ENCODE data around the gene RAB6A.

GRCh38 chr11:73758451-73758850 lies 2.4 kb downstream of the RAB6A start:
- TF ChIP-seq, protein P1, sequence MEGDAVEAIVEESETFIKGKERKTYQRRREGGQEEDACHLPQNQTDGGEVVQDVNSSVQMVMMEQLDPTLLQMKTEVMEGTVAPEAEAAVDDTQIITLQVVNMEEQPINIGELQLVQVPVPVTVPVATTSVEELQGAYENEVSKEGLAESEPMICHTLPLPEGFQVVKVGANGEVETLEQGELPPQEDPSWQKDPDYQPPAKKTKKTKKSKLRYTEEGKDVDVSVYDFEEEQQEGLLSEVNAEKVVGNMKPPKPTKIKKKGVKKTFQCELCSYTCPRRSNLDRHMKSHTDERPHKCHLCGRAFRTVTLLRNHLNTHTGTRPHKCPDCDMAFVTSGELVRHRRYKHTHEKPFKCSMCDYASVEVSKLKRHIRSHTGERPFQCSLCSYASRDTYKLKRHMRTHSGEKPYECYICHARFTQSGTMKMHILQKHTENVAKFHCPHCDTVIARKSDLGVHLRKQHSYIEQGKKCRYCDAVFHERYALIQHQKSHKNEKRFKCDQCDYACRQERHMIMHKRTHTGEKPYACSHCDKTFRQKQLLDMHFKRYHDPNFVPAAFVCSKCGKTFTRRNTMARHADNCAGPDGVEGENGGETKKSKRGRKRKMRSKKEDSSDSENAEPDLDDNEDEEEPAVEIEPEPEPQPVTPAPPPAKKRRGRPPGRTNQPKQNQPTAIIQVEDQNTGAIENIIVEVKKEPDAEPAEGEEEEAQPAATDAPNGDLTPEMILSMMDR (IDR thresholded peaks at IDR 0.05): no peak
- no peak for TF ChIP-seq POLR2A (IDR thresholded peaks at IDR 0.05)
